Measurements from ENCODE around the gene CFAP251. TPM values are rescaled to one million over a fixed set of nuclear protein-coding genes. Genes with fewer than 3 reads are reported as not detected.

CFAP251 gene
- total and polyA plus RNA-seq, 8 donors, result 0.29 to 2.8 (median 1.2) TPM; not detected in 2

DNA sequence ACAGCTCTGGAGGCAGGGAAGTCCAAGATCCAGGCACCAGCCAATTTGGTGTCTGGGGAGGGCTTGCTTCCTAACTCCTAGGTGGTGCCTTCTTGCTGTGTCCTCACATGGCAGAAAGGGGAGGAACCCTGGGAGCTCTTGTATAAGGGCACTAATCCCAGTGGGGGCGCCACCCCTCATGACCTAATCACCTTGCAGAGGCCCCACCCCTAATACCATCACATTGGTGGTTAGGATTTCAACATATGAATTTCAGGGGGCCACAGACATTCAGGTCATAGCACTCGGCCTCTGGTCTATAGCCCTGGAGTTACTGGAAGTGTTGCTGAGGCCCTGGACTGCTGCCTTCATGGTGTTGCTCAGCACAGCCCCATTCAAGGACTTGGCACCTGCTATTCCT, 15.2 kb upstream of the CFAP251 start:
- Histone ChIP-seq H3K36me3 (peaks cover 70 to 100% (median 100%) of the 10 kb centered on the region in 4 donors), H3K27ac (no peak overlapping the region), H3K4me1 (no peaks in the 10 kb centered on the region), H3K9me3 (no peaks in the 10 kb centered on the region), H3K4me3 (no peak overlapping the region), H3K27me3 (no peaks in the 10 kb centered on the region)
- 90 to 98% (median 92%) methylated on average over 2 of the region's 2 CpGs for WGBS, 5 donors
- DNase-seq, result no peak
- no peak for TF ChIP-seq POLR2A (IDR thresholded peaks at IDR 0.05)
- no peak for TF ChIP-seq POLR2AphosphoS5 (IDR thresholded peaks at IDR 0.05)
- intact Hi-C loops (cut with DNase I; ENCODE audit: low total_unique reads), result no loop called here

DNA sequence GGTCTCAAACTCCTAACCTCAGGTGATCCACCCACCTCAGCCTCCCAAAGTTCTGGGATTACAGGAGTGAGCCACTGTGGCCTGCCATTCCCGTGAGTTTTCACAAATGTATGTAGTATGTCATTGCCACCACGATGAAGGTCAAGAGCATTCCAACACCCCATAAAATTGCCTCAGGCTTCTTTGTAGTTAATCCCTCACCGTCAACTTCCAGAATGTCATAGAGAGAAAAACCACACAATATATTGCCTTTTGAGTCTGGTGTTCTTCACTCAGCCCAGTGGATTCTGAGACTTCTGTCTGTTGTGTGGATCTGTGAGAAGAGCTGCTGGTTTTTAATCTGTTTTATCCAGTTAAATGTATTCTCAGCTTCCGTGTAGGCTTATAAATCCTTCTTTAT, 12.6 kb upstream of the CFAP251 start:
- no peak overlapping the region for H3K4me3 ChIP-seq
- peaks cover 59 to 100% (median 100%) of the 10 kb centered on the region in 4 donors for H3K36me3 ChIP-seq
- no peaks in the 10 kb centered on the region for H3K9me3 ChIP-seq
- 82 to 93% (median 89%) methylated on average over 4 of the region's 4 CpGs for WGBS, 5 donors
- no peak overlapping the region for H3K27ac ChIP-seq
- no peaks in the 10 kb centered on the region for H3K27me3 ChIP-seq
- intact Hi-C loops (cut with DNase I; ENCODE audit: low total_unique reads), result no loop called here
- DNase-seq, result no peak
- no peaks in the 10 kb centered on the region for H3K4me1 ChIP-seq
- TF ChIP-seq POLR2A (IDR thresholded peaks at IDR 0.05) (no peak), POLR2AphosphoS5 (IDR thresholded peaks at IDR 0.05) (no peak), EP300 (IDR thresholded peaks at IDR 0.05) (no peak)
- TF ChIP-seq, protein P1, sequence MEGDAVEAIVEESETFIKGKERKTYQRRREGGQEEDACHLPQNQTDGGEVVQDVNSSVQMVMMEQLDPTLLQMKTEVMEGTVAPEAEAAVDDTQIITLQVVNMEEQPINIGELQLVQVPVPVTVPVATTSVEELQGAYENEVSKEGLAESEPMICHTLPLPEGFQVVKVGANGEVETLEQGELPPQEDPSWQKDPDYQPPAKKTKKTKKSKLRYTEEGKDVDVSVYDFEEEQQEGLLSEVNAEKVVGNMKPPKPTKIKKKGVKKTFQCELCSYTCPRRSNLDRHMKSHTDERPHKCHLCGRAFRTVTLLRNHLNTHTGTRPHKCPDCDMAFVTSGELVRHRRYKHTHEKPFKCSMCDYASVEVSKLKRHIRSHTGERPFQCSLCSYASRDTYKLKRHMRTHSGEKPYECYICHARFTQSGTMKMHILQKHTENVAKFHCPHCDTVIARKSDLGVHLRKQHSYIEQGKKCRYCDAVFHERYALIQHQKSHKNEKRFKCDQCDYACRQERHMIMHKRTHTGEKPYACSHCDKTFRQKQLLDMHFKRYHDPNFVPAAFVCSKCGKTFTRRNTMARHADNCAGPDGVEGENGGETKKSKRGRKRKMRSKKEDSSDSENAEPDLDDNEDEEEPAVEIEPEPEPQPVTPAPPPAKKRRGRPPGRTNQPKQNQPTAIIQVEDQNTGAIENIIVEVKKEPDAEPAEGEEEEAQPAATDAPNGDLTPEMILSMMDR (IDR thresholded peaks at IDR 0.05), result no peak

DNA sequence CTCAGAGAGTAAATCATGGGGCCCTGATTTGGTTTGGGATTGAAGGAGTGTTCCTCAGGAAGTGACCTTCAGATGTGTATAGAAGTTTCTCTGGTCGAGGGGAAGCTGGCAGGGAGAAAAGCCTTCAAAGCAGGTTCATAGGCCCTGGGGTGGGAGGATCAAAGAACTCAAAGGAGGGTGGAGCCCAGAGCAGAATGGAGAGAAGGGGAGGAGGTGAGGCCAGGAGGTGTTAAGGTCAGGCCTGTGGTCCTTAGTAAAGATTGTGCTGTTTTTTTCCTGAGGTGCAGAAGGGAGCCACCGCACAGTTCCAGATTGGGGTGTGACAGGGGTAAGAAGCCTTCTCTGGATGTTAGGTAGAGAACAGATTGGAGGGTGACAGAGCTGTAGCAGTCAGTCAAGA, 9.7 kb upstream of the CFAP251 start:
- intact Hi-C loops (cut with DNase I; ENCODE audit: low total_unique reads), result no loop called here
- TF ChIP-seq, protein P1 (IDR thresholded peaks at IDR 0.05), result no peak
- TF ChIP-seq POLR2AphosphoS5 (IDR thresholded peaks at IDR 0.05) (no peak), POLR2A (IDR thresholded peaks at IDR 0.05) (no peak), EP300 (IDR thresholded peaks at IDR 0.05) (no peak)
- H3K4me1 ChIP-seq, result no peaks in the 10 kb centered on the region
- peaks cover 40 to 99% (median 98%) of the 10 kb centered on the region in 4 donors for H3K36me3 ChIP-seq
- no peaks in the 10 kb centered on the region for H3K27me3 ChIP-seq
- H3K27ac ChIP-seq, result no peak overlapping the region
- WGBS, 5 donors, result 50 to 67% (median 61%) methylated on average over 2 of the region's 2 CpGs
- DNase-seq, result no peak
- H3K9me3 ChIP-seq, result no peaks in the 10 kb centered on the region
- H3K4me3 ChIP-seq, result no peak overlapping the region

DNA sequence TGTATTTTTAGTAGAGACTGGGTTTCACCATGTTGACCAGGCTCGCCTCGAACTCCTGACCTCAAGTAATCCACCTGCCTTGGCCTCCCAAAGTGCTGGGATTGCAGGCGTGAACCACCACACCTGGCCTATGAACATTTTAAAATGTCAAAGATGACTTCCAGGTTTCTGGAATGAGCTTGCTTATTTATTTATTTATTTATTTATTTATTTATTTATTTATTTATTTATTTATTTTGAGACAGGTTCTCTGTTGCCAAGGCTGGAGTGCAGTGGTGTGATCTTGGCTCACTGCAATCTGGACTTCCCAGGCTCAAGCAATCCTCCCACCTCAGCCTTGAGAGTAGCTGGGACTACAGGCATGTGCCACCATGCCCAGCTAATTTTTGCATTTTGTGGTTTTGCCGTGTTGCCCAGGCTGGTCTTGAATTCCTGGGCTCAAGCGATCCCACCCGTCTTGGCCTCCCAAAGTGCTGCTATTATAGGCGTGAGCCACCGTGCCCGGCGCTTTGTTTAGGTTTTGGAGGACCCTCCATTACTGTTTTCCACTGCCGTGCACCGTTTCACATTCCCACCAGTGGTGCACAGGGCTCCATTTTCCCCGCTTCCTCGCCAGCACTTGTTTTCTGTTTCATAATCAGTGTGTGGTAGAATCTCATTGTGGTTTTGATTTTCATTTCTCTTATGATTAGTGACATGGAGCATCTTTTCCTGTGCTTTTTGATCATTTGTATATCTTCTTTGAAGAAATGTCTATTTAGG, 6.4 kb upstream of the CFAP251 start:
- no peaks in the 10 kb centered on the region for H3K4me1 ChIP-seq
- no peaks in the 10 kb centered on the region for H3K27me3 ChIP-seq
- intact Hi-C loops (cut with DNase I; ENCODE audit: low total_unique reads), result no loop called here
- peaks cover 48 to 99% (median 98%) of the 10 kb centered on the region in 4 donors for H3K36me3 ChIP-seq
- WGBS, 5 donors, result 85 to 96% (median 89%) methylated on average over 14 of the region's 14 CpGs
- TF ChIP-seq, protein P1 (IDR thresholded peaks at IDR 0.05), result no peak
- TF ChIP-seq POLR2A (IDR thresholded peaks at IDR 0.05), result no peak
- TF ChIP-seq POLR2AphosphoS5 (IDR thresholded peaks at IDR 0.05), result no peak
- no peak for TF ChIP-seq EP300 (IDR thresholded peaks at IDR 0.05)
- DNase-seq, result no peak
- no peak overlapping the region for H3K4me3 ChIP-seq
- no peaks in the 10 kb centered on the region for H3K9me3 ChIP-seq
- no peak overlapping the region for H3K27ac ChIP-seq

DNA sequence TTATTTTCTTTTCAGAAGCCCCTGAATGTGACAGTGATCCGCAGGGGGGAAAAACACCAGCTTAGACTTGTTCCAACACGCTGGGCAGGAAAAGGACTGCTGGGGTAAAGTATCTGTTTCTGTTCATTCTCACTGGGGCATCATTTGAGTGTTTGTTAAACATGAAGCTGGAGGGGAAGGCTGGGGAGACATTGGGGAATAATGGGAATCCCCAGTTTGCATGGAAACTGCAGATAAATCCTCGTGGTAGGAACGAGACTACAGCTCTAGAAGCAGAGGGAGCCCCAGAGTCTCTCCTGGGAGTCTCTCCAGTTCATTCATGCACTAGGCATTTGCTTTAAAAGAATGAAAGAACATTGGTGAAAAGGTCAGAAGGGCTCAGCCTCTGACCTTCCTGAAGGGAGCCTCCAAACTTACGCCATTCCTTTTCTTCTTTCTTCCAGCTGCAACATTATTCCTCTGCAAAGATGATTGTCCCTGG, 2.5 kb upstream of the CFAP251 start:
- intact Hi-C loops (cut with DNase I; ENCODE audit: low total_unique reads), result no loop called here
- H3K36me3 ChIP-seq, result peaks cover 39 to 73% (median 67%) of the 10 kb centered on the region in 4 donors
- DNase-seq, result no peak
- no peaks in the 10 kb centered on the region for H3K27me3 ChIP-seq
- WGBS, 5 donors, result 79 to 84% (median 80%) methylated on average over 5 of the region's 5 CpGs
- H3K4me1 ChIP-seq, result peaks cover 4 to 17% (median 13%) of the 10 kb centered on the region in 4 donors
- H3K4me3 ChIP-seq, result no peak overlapping the region
- H3K9me3 ChIP-seq, result no peaks in the 10 kb centered on the region
- TF ChIP-seq, protein P1 (IDR thresholded peaks at IDR 0.05), result no peak
- TF ChIP-seq EP300 (IDR thresholded peaks at IDR 0.05) (no peak), POLR2A (IDR thresholded peaks at IDR 0.05) (no peak), POLR2AphosphoS5 (IDR thresholded peaks at IDR 0.05) (no peak)
- no peak overlapping the region for H3K27ac ChIP-seq

Data from stomach (tissue), 9 donors.